ENCODE measurements around the gene CCDC187.

GRCh38 chr9:136312436-136312835, 8.5 kb upstream of the CCDC187 start:
- TF ChIP-seq POLR2AphosphoS5 (IDR thresholded peaks at IDR 0.05; ENCODE audit: low read depth, low read length) (no peak), SIN3A (IDR thresholded peaks at IDR 0.05; ENCODE audit: borderline replicate concordance, insufficient read depth, low read length) (no peak), TAF1 (IDR thresholded peaks at IDR 0.05; ENCODE audit: borderline replicate concordance, insufficient read depth, low read length) (no peak)

Measured in PFSK-1 (cell line).